ENCODE results near the gene SDE2. TPM values are rescaled to one million over a fixed set of nuclear protein-coding genes. Genes with fewer than 3 reads are reported as not detected.

Gene SDE2
- total and polyA plus RNA-seq, 2 of the 8 experiments (the other 6 are each of a cell fraction or from before 2014, with no cell fraction given) = 8.5 to 16.7 TPM

DNA sequence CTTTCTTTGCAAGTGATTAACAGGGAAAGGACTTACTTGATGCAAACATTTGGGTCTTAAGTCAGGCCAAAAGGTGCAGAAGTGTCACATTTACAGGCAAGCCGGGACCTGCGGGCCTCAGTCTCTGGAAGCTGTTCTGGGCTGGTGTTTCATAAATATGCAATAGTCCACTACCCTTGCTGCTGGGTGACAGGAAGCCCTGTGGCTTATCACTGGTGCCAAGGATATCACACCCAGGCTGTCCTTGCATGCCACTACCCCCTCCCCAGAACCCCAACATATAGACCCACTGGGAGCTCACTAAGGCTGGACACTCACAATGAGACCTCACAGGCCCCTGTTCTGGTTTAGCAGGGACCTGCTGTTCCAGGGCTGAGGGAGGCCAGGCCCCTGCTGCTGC lies 54.8 kb downstream of the SDE2 start (continued):
- TF ChIP-seq NANOG (IDR thresholded peaks at IDR 0.05; ENCODE audit: insufficient read depth, low read depth, low read length, poor library complexity, severe bottlenecking) (no peak), KDM5A (IDR thresholded peaks at IDR 0.05; ENCODE audit: low read length) (no peak), HDAC6 (IDR thresholded peaks at IDR 0.05; ENCODE audit: low read depth, low read length) (no peak)

All from H1 (cell line).